Measurements from ENCODE around the gene HS6ST3.

HS6ST3 gene

GRCh38 chr13:96377835-96378234 lies 287.9 kb downstream of the HS6ST3 start:
- FAIRE-seq (no peak), DNase-seq (ENCODE audit: insufficient read length, low spot score) (no peak)
- no peak for TF ChIP-seq POLR2A (IDR thresholded peaks at IDR 0.05; ENCODE audit: low read depth, low read length)

DNA sequence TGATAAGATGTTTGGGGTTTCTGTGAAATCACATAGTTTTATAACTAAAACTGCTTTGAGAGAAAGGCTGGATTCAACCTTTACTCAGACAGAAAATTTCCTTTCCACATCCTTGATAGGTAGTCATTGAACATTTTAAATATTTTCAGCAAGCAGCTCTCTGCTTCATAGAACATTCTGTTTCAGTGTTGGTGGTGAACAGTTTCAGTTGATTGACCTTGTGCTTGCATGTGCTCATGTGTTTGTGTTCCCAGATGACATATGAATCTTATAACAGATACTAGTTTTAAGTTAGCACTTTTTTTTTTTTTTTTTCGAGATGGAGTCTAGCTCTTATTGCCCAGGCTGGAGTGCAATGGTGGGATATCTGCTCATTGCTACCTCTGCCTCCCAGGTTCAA lies 290.1 kb downstream of the HS6ST3 start:
- no peak for DNase-seq (ENCODE audit: insufficient read length, low spot score)
- no peak for TF ChIP-seq POLR2A (IDR thresholded peaks at IDR 0.05; ENCODE audit: low read depth, low read length)
- FAIRE-seq, result no peak

DNA sequence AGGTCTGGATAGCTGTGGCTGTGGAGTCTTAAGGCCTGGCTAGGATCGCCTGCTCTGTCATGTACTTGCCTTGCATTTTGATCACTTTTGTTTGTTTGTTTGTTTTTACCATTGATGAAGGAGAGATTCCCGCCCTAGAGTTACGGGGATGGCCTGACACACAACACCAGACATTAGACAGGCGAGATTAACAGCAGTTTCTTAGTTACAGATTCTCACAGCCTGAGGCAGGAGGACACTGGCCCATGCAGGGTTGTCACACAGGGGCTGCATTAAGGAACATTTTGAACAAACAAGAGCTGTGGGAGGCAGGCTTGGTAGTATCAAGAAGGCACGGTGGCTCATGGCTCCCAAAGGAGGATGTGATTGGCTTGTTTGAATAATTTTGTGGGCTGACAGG lies 291.8 kb downstream of the HS6ST3 start:
- DNase-seq (ENCODE audit: insufficient read length, low spot score) (no peak), FAIRE-seq (no peak)
- TF ChIP-seq POLR2A (IDR thresholded peaks at IDR 0.05; ENCODE audit: low read depth, low read length), result no peak

GRCh38 chr13:96388598-96388997 lies 298.7 kb downstream of the HS6ST3 start:
- no peak for DNase-seq (ENCODE audit: insufficient read length, low spot score)
- TF ChIP-seq POLR2A (IDR thresholded peaks at IDR 0.05; ENCODE audit: low read depth, low read length), result no peak
- FAIRE-seq, result no peak

DNA sequence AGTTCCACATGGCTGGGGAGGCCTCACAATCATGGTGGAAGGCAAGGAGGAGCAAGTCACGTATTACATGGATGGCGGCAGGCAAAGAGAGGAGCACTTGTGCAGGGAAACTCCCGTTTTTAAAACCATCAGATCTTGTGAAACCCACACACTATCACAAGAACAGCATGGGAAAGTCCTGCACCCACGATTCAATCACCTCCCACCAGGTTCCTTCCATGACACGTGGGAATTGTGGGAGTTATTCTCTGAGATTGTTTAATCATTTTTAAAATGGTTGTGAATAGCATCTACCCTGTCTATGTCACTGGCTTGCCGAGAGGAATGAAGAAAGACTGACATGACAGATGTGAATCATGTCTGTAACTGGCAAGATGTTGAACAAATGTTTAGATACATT lies 301.7 kb downstream of the HS6ST3 start:
- FAIRE-seq, result no peak
- TF ChIP-seq POLR2A (IDR thresholded peaks at IDR 0.05; ENCODE audit: low read depth, low read length), result no peak
- no peak for DNase-seq (ENCODE audit: insufficient read length, low spot score)

DNA sequence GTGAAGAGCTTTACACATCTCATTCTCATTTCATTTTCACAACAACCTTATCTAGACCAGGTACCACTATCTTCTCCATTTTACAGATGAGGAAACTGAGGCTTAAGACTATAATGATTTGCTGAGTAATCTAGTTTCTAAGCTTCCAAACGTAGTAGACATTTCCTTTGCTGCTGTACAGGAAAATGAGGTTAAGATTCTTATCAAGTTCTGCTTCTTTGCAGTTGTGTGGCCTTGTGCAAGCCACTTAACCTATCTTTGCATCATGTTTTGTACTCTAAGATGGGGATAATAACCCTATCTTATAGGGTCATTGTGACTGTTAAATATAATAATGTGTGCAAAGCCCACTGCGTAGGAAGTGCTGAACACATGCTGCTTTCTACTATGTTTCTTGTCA lies 307.9 kb downstream of the HS6ST3 start:
- no peak for TF ChIP-seq POLR2A (IDR thresholded peaks at IDR 0.05; ENCODE audit: low read depth, low read length)
- DNase-seq (ENCODE audit: insufficient read length, low spot score) (no peak), FAIRE-seq (no peak)

- no peak for TF ChIP-seq POLR2A (IDR thresholded peaks at IDR 0.05; ENCODE audit: low read depth, low read length)
- no peak for FAIRE-seq
- DNase-seq (ENCODE audit: insufficient read length, low spot score), result no peak
Measured at GRCh38 chr13:96398486-96398885, 308.6 kb downstream of the HS6ST3 start.

GRCh38 chr13:96403241-96403640 lies 313.3 kb downstream of the HS6ST3 start:
- FAIRE-seq, result no peak
- no peak for TF ChIP-seq POLR2A (IDR thresholded peaks at IDR 0.05; ENCODE audit: low read depth, low read length)
- DNase-seq (ENCODE audit: insufficient read length, low spot score), result no peak

GRCh38 chr13:96403651-96404050 lies 313.7 kb downstream of the HS6ST3 start:
- DNase-seq (ENCODE audit: insufficient read length, low spot score) (no peak), FAIRE-seq (no peak)
- TF ChIP-seq POLR2A (IDR thresholded peaks at IDR 0.05; ENCODE audit: low read depth, low read length), result no peak

DNA sequence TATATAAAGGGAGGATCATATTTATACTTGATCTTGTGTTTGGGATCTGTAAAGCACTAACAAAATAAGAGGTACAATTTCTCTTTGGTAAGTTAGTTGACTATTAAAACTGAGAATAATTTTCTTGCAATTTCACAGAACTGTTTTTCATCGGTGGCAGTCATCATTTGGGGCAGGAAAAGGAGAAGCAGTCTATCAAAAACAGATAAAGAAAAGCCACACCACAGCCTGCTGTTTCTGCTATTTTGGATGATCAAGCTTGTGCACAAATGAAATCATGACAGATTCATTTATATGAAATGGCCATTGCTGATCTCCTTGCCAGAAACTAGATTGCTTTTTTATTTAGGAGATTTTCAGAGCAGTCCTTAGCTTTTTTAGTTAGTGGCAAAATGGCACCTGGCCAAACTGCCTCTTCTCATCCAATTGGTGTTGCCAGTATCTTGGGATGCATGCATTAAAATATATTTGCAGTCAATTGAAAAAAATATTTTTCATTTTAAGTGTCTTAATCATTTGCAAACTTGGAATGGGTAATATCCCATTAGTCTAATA lies 326.0 kb downstream of the HS6ST3 start:
- no peak for FAIRE-seq
- no peak for DNase-seq (ENCODE audit: insufficient read length, low spot score)
- no peak for TF ChIP-seq POLR2A (IDR thresholded peaks at IDR 0.05; ENCODE audit: low read depth, low read length)

GRCh38 chr13:96417939-96418685 lies 328.2 kb downstream of the HS6ST3 start:
- no peak for DNase-seq (ENCODE audit: insufficient read length, low spot score)
- TF ChIP-seq POLR2A (IDR thresholded peaks at IDR 0.05; ENCODE audit: low read depth, low read length), result no peak
- no peak for FAIRE-seq

- no peak for TF ChIP-seq POLR2A (IDR thresholded peaks at IDR 0.05; ENCODE audit: low read depth, low read length)
- FAIRE-seq (no peak), DNase-seq (ENCODE audit: insufficient read length, low spot score) (no peak)
Measured at GRCh38 chr13:96421314-96421713, 331.4 kb downstream of the HS6ST3 start.

DNA sequence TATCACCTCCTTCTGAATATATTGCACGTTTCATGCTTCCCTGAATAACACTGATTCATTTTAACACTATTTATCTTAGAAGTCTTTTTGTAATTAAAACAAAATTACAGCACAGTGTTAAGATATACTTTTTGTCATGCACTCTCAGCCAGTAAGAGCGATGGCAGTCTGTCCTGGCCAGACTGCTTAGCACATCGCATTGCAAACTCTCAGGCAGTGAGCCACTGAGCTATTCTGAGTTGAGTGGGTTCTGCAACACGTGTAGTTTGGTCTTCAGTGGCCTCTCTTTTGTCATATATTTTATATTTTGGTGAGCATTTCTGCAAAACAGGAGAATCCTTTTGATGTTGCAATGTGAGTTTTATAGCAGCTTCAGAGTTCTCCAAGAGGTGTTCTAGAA lies 332.1 kb downstream of the HS6ST3 start:
- FAIRE-seq (no peak), DNase-seq (ENCODE audit: insufficient read length, low spot score) (no peak)
- no peak for TF ChIP-seq POLR2A (IDR thresholded peaks at IDR 0.05; ENCODE audit: low read depth, low read length)

- FAIRE-seq, result no peak
Measured at GRCh38 chr13:96426167-96426566, 336.3 kb downstream of the HS6ST3 start.

GRCh38 chr13:96428911-96429310 lies 339.0 kb downstream of the HS6ST3 start:
- FAIRE-seq (no peak), DNase-seq (ENCODE audit: insufficient read length, low spot score) (no peak)
- TF ChIP-seq POLR2A (IDR thresholded peaks at IDR 0.05; ENCODE audit: low read depth, low read length), result no peak

More at GRCh38 chr13:96426167-96426566, 336.3 kb downstream of the HS6ST3 start:
- no peak for DNase-seq (ENCODE audit: insufficient read length, low spot score)
- TF ChIP-seq POLR2A (IDR thresholded peaks at IDR 0.05; ENCODE audit: low read depth, low read length), result no peak
